Stimulated activated naive CD4-positive, alpha-beta T cell (primary cell): ENCODE results near the gene IGHMBP2.

Experiments used
- DNase-seq, 6 experiments: peaks; one replicate each; lab custom pipeline; 2025; lab: John Stamatoyannopoulos, UW

IGHMBP2 gene

DNA sequence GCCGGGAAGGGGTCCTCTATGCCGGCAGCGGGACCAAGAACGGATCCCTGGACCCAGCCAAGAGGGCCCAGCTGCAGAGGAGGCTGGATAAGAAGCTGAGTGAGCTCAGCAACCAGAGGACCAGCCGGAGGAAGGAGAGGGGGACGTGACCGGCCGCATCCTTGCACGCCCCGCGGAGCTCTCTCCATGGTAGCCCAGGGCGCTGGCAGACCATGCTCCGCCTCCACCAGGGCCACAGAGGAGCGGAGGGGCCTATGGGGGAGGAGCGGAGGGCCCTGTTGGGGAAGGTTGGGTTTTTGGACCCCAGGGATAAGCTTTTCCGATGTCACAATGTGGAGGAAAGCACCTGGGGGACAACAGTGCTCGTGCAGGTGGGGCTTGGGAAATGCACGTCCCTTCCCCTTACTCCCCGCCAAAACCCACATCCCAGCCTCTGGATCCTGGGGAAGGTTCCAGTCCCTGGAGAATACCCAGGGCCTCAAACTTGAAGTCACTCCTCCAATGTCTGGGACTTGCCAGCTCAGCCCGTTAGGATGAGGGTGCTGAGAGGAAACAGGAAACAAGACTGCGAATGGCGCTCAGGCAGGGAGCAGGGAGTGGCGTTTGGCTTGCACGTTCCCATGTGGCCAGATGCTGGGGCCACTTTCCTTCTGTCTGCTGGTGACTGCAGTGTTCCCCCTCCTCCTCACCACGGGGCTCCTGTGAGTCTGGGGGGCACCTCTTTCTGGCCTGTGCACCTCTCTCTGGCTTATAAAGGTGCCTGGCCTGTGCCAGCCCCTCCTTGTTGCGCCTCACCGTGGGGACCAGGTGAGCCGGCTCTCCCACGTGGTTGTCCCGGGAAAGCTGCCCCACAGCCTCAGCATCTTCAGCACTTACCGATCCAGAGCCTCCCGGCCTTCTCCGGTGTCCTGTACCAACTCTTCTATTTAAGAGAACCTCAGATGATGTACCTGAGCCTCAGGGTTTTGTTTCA is 36.2 kb downstream of the IGHMBP2 start:
- no peak for DNase-seq

DNA sequence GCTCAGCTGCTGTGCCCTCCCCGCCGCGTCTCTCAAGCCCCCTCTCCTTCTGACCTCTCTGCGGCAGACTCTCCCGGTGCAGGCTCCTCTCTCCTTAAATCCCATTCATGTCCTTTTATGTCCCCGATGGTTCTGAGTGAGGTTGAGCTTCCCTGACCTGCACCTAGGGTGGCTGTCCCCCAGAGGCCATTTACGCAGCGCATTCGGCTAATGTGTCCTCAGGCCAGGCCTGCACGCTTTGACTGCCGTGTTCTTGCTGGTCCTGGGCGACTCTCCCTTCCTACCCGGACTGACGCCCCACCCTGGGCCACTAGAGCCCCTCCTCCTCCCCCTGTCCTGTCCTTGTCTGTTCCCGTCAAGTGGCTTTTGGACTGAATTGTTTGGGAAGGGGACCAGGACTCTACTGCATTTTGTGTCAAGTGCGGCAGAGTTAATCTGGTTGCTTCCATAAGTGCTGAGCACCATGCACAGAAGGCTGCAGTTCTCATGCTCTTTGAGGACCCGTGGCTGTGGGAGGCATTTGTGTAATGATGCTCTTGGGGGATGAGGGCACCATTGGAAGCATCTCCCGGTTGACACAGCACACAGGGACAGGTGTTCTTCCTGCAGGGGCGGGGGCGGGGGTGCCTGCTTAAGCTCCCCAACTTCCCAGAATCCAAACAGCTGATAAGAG is 37.1 kb downstream of the IGHMBP2 start:
- DNase-seq = no peak

DNA sequence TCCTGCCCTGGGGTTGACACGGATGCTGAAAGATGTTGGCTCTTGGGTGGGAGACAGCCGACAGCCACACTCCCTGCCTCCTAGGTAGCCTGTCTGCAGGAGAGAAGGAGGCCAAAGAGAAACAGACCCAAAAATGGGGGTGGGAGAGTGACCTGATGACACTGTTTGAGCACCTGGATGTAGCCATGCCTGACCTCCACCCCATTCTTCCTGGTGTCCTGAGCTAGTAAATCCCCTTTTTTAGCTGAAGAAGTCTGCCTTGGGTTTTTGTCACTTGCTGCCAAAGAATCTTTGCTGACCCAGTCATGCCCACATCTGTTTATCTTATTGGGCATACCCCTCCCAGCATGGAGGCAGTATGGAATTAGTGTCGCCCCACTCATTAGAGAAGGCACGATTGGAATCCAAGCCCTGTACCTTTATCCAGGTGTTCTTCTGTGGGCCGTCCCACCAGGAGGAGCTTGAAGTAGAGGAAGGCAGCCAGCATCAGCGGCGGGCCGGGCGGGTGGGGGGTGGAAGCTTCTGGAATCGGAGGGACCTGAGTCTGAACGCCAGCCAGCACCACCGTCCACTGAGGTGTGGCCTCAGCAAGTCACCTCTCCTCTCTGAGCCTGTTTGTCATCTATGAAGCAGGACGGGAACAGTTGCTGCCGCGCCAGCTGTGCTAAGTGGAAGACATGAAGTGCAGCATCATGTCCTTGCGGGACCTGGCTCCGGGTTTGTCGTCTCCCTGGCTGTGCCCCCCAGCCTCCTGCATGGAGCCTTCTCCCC is 37.8 kb downstream of the IGHMBP2 start:
- DNase-seq = no peak

DNA sequence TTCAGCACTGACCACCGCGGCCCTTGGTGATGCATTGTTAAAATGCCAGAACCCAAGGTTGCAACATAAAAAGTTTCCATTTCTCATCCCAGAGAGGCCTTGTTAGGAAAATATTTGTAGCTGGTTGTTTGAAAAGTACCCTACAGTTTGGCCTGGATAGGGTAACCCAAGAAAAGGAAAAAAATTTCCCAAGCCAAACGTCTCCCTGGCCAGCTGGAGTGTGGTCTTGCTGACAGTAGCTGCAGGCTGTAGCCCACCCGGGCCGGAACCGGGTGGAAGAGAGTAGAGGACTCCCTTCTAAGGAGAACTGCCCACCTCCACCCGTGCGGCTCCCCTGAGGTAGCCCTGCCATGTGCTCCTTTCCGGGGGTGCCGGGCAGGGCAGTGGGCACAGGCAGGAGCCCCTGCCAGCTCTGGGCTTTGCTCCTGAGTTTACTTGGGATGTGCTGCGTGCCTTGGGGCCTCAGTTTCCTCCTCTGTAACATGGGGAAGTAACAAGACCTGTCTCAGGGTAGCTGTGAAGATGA is 38.5 kb downstream of the IGHMBP2 start:
- no peak for DNase-seq

DNA sequence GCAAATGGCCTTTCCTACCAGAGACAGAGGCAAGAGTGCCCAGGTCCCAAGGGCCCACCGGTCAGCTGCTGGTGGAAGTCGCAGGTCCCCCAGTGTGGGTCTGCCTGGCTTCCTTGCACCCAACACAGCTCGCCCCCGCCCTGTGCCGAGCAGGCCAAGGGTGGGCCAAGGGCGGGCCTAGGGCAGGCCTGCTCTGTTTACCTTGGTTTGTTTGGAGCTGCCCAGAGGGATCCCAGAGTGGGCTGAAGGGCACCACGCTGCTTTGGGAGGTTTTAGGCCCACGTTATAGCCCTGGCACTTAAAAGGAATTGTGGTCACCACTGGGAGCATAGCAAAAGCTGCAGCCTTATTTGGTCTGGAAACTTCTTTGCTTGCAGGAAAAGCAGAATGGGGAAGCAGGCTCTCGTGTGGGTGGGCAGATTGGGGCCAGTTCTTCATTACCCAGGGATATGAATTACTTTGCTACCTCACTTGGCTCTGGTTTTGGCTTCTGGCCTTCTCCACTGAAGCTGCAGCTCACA is 39.1 kb downstream of the IGHMBP2 start:
- DNase-seq = no peak

DNA sequence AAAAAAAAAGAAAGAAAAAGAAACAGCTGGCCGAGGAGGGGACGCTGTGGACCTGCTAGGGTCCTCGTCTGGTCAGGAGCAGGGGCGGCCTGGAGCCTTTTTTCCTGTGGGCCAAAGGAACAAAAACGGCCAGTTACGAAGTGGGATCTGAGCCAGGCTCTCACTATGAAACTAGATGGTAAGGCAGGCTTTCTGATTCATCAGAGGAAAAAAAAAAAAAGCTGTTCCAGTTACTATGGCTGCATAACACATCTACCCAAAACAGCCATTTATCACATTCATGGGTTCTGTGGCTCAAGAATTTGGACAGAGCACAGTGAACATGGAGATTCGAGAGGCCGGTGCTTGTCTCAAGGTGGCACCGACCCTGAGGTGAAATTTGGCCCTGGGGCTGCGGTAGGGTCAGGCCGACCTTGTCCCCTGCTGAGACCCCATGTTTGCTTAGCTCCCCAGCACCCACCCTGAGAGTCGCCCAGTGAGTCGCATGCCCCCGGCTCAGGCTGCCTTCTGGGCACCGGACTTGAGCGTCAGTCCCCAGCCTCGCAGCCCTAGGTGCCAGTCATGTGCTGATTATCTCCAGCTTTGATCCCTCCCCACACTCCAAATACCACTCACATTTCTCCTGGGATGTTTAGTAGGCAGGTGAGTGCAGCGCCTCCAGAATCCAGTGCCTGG is 42.9 kb downstream of the IGHMBP2 start:
- DNase-seq = no peak

DNA sequence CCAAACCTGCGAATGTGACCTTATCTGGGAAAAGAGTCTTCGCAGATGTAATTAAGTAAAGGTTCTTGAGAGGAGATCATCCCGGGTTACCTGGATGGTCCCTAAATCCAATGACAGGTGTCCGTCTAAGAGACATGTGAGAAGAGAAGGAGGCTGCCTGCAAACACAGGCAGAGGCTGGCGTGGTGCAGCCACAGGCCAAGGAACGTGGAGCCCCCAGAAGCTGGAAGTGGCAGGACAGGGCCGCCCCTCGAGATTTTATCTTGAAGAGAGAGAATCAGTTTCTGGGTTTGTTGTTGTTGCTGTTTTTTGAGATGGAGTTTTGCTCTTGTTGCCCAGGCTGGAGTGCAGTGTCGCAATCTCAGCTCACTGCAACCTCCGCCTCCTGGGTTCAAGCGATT is 43.5 kb downstream of the IGHMBP2 start:
- DNase-seq = no peak

DNA sequence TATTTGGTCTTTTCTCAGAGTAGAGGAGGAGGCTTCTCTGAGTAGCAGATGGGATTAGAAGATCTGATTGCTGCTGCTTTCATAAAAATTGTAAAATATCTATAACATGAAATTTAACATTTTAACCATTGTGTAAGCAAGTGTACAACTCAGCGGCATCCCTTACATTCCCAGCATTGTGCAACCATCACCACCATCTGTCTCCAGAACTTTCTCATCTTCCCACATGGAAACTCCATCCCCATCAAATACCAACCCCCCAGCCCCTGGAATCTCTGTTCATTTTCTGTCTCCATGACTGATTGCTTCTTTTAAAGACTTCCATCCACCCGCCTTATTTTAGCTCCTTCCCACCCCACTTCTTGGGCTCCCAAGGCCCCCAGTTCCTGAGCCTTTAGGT is 44.8 kb downstream of the IGHMBP2 start:
- no peak for DNase-seq

DNA sequence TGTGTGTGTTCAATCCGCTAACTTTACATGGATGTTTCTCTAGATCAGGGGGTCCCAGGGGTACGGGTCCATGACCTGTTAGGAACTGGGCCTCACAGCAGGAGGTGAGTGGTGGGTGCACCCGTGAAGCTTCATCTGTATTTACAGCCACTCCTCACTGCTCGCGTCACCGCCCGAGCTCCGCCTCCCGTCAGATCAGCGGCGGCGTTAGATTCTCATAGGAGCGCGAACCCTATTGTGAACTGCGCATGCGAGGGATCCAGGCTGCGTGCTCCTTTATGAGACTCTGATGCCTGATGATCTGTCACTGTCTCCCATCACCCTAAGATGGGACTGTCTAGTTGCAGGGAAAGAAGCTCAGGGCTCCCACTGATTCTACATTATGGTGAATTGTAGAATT is 45.2 kb downstream of the IGHMBP2 start:
- DNase-seq = no peak

DNA sequence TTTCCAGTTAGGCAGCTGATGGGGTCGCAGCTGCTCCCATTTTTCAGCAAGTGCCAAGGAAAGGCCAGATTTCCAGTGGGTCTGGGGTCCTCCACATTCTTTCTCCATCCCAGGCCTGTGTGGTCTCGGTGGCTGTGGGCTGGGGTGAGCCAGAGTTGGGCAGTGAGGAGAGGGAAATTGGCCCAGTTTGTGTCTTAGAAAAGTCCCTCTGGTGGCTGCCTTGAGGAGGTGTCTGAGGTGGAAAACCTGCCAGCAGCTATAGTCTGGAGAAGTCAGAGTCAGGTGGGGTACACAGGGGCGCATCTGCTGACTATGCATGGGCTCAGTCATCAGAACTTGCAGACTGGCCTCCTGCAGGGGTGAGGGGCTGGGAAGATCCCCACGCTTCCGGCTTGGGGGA is 46.6 kb downstream of the IGHMBP2 start:
- no peak for DNase-seq

DNA sequence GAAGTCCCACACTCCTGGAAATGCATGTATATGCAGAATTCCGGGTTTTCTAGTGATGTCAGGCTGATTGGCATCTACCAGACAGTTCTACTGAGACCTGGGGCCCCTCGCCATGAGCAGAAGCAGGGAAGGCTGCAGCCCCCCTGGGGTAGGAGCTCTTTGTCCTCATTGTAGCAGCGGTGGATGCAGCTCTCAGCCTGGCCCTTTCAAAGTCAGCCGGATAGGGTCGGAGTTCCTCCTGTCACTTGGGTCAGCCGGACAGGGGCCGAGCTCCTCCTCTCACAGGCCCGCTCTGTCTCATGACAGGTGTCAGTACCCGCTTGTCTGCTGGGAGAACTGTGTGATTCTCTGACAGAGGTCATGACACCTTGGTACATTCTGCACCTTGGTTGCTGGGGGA is 47.1 kb downstream of the IGHMBP2 start:
- DNase-seq = no peak

DNA sequence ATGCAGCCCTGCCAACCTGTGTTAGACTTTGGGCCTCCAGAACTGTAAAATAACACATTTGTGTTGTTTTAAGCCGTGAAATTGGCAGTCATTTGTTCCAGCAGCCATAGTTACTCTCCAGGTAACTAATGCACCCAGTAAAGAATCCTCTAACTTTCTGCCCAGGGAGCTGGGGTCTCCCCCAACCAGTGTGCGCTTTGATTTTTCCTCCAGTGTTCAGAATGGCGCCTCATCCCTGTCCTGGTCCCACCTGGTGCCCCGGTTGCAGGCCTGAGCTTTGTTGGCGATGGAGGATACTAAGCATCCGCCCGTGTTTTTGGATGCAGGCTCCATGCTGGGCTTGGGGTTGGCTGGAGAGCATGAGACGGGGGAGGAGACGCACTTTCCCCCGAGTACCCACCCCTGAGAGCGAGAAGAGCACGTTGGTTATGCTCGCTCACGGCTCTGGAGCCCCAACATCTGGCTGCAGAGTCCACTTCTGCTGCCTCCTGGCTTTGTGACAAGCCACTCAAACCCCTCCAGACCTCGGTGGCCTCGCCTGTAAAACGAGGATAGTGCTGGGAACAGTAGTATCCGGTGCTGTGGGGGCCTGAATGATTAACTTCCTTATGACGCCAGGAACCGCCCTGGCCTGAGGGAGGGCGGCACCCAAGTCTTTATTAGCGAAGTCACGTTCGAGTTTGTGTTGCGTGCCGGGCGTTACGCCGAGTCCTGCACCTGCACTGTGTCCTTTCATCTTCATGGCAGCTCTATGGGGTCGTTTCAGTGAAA is 51.3 kb downstream of the IGHMBP2 start:
- DNase-seq = no peak

DNA sequence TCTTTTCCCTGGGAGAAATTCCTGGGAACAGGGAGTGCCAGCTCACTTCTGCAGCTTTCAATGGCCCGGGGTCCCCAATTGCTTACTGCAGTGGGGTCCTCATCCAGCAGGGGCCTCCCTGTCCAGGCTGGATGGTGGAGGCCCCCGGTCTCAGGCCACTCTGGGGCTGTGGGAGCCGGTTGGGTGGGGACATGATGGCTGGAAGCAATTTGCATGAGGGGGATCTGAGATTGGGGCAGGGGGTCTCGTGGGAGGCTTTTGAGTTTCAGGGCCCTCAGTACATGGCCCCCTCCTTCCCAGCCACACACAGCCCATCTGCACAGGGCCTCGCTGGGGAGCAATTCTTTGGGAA is 51.9 kb downstream of the IGHMBP2 start:
- no peak for DNase-seq

DNA sequence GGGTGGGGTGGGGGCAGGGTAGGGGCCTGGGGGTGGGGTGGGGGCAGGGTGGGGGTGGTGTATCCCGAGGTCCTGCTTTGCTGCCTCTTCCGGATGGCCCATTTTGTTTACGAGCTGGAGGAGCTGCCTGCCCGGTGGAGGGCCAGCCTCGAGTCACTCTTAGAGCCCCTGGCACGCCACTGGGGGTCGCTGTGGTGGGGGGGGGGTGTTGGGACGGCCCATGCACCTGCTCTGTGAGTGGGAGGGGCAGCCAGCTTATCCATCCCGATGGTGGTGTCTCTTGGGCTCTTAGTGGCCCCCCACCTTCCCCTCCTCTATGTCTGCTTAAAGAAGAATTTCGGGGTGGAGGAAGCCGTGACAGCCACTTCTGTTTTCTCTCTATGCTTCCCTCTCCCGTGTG is 52.5 kb downstream of the IGHMBP2 start:
- peak in 2 of 6 experiments; percentile 7 to 22 for DNase-seq

DNA sequence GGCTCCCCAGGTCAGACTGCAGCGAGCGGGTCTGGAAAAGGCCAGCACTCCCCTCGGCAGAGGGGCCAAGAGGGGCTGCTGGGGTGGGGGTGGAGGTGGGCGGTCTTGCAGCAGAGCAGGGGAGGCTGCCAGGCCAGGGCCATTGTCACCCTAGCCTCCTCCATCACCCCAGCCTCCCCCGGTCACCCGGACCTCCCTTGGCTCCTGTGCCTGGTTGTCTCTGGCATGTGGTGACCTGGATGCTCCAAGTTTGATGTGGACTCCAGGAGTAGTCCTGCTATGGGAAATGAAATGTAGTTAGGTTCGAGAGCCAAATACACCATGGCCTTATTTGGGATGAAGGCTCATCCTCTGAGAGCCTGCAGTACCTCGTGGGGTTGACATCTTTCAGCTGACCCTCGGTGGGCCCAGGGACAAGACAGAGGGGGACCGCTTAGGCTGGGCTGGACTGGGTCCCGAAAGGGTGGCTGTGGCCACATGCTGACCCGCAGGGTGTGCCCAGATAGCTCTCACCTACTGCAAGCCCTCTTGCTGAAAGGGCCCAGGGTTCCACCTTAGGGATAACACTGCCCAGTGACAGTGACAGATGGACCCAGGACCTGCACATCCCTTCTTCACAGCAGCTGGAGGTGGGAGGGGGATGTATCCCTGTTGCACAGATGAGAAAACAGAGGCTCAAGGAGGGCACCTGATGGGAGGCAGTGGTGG is 53.0 kb downstream of the IGHMBP2 start:
- DNase-seq = no peak

DNA sequence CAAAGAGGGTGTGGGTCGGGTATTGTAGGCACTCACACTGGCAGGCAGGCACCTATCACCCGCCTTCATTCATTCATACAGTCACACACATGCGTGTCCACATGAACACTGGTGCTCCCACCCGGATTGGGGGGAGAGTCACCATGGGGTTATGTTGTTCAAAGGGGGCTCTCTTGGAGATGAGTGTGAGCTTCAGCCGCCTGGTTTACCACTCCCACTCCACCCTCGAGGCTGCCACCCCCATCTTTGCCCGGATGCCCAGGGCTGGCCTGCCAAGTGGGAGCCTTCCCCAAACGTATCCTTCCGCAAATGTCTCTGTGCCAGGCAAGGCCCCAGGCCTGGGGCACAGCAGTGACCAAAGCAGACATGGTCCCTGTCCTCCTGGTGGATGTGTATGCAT is 54.5 kb downstream of the IGHMBP2 start:
- no peak for DNase-seq

DNA sequence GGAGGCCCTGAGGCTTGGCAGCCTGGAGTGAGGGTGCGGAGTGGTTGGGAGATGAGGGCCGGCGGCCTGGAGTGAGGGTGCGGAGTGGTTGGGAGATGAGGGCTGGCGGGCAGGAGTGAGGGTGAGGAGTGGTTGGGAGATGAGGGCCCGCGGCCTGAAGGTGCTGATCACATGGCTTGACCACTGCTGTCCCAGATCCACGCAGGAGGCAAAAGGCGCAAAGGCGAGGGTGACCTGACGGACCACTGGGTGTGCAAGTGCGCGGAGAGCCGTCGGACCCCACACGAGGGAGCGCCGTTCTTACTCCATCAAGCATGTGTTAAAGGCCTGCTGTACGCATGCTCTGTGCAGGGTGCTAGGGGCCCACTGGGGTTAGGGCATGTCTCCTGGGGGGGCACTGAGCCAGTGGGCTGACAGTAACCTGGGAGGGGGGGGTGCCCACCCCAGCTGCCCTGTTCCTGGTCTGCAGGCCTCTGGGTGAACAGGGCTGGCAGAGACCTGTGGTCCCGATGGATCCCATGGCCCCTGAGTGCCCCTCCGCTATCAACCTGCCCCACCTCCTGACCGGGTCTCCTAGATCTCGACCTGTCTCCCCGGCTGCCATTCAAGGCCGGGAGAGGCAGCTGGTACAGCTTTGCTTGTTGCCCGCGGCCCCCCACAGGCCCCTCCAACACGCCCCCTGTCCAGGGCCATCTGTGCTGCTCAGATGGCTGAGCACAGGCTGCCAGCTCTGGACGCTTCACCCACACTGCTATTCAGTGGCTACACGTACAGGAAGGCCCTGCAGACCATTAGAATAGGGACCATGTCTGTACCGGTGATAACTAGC is 56.0 kb downstream of the IGHMBP2 start:
- DNase-seq = no peak

DNA sequence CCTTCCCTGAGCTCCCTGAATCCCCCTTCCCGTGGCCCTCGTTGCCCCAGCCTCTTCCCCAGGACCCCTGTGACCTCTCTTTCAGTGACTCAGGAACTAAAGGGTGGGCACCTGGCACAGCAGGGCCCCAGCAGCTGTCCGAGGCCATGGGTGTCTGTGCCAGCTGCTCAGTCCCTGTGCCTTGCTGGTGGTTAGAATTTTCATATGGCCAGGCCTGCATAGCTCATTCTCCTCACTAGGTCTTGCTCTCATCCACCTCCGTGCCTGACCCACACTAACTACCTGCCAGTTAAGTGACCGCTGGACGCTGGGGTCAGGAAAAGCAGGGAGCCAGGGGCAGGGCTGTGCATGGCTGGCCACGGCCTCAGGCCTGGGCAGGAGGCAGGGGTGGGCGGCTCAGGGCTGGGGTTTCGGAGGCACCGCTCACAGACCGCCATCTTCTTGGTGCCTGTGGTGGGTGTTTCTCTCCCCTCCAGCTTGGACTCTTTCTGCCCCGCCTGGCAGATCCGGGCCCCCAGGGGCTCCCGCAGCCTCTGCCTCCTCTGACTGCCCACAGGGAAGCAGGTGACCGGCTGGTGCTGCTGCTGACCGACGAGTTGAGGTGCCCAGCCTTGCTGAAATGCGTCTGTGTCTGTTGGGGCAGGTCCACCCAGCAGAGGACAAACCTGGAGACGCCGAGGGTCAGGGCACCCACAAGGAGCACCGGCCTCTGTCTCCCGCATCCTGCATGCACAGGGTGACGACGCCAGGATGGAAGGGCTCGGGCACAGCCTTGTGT is 56.8 kb downstream of the IGHMBP2 start:
- no peak for DNase-seq

DNA sequence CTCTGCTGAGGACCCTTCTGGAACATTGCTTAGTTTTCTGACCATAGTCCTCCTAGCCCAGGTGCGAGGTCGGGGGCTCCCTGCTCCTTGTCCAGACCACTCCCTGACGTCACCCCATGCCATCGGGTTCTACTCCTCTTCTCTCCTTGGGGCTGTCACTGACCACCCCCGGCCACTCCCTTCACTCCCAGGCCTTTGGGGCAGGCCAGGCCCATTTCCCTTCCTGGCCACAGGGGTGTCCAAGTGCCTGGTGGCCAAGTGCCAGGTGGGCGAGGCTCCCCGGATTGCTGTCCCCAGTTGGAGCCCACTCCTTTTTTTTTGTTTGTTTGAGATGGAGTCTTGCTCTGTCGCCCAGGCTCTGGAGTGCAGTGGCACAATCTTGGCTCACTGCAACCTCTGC is 57.6 kb downstream of the IGHMBP2 start:
- DNase-seq = no peak
